ES-I3 (cell line): ENCODE measurements around the gene MMP23B.
"Not testable (repeated sequence)": the region's sequence is repeated elsewhere in the genome, so short reads cannot be mapped to it uniquely, and the experiment has no call there.

ENCODE experiments used
- H3K36me3 ChIP-seq: 2 replicates; pipeline ENCODE4 v1.6.1; 2013; ENCODE audit warnings: mild to moderate bottlenecking, low read length, control low read depth, moderate library complexity; ENCODE audit not compliant: insufficient read depth
- H3K4me1 ChIP-seq: 2 replicates; pipeline ENCODE4 v1.6.1; 2013; ENCODE audit warnings: mild to moderate bottlenecking, control low read depth, low read length; ENCODE audit not compliant: insufficient read depth
- H3K9ac ChIP-seq: 2 replicates; pipeline ENCODE4 v1.6.1; 2013; ENCODE audit warnings: low read depth, mild to moderate bottlenecking, low read length, moderate library complexity
- H3K9me3 ChIP-seq: 2 replicates; pipeline ENCODE4 v1.6.1; 2013; ENCODE audit warnings: mild to moderate bottlenecking, low read length, moderate library complexity; ENCODE audit not compliant: control insufficient read depth, insufficient read depth

The MMP23B gene

GRCh38 chr1:1647567-1648241 lies 15.7 kb downstream of the MMP23B start:
- H3K4me1 ChIP-seq, H3K9ac ChIP-seq, H3K9me3 ChIP-seq: not testable (repeated sequence)
- peaks cover 15% of the 10 kb centered on the region for H3K36me3 ChIP-seq

DNA sequence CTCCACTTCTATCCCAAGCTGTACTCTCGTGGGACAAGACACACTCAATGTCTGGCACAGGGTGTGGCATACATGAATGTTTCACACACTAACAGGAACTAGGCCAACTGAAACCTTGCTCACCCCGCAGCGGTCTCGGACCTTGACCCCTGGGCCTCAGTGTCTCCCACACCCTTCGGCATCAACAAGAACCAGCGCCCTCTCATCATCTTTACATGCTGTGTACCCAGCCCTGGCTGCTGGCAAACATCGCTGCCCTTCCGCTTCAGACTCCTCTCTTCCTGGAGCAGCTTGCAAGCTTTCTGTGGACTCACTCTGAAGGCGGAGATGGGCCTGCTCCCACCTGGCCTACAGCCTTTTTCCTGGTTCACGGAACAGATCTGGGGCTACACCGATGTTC lies 16.3 kb downstream of the MMP23B start:
- H3K4me1 ChIP-seq: not testable (repeated sequence)
- peaks cover 15% of the 10 kb centered on the region for H3K36me3 ChIP-seq

DNA sequence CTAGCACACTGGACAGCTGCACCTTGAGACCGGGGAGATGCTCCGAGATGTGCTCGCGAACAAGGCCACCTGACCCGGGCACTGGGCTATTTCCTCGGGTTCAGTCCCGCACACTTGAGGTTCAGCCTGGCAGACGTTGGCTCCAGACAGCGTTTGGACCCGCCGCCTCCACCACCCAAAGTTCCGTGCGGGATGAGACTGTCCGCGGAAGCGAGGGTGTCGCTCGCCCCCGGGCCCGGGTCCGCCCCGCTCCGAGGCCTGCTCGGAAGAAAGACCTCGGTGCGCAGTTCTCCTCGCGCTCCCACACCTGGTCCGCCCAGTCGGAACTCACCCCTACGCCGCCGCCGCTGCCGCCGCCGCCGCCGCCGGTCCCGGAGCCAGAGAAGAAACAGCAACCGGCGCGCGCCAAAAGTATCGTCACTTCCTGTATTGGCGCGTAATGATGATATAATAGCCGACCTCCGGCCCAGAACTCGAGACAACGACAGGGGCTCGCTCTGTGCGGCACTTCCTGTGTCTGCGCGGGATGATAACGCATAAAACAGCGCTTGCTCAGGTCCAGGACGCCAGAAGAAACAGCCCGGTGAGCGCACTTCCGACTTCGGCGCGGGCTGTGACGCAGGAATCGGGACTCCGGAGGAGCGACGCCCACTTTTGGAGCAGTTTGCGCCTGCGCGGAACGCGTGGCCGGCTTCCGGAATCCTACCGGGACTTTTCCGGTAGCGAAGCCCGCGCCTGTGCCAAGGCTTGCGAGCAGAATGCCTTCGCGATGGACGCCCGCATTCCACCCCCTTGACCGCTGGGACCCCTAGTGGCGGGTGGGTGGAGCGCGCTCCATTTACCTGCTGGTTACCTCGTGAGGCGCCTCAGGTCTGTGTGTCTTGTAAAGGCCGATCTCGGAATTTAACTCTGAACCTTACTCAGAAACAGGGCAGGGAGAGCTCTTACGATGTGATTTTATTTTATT lies 26.9 kb downstream of the MMP23B start, which contains the start of gene CDK11B:
CDK11B (minus strand) TSS at position 422 of the 967 bp plus-strand sequence. CDS start 1,519 bp downstream, outside the sequence.
- not testable (repeated sequence) for H3K36me3 ChIP-seq, H3K4me1 ChIP-seq, H3K9me3 ChIP-seq
- peak within 1 kb of the TSS; percentile 59 for H3K9ac ChIP-seq

More for the DNA sequence above, 16.3 kb downstream of the MMP23B start:
- H3K9ac ChIP-seq, H3K9me3 ChIP-seq: not testable (repeated sequence)

DNA sequence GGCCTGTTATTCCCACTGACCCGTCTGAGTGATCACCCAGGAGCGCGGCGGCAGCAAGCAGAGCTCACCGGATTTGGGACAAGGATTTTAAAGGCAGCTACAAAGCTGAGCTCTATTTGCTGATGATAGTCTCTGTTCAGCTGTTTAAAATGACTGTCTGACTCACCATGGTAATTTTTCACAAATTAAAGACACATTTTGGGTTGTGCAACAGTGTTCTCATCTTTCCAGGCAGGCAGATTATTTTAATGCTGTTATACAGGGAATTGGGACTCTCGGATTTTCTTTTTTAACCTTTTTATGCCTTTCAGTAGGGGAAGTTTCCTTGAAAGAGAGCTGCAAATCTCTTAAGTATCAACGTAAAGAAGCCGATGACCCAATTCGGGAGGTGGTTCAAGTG lies 30.4 kb downstream of the MMP23B start:
- H3K9ac ChIP-seq, H3K36me3 ChIP-seq, H3K9me3 ChIP-seq, H3K4me1 ChIP-seq: not testable (repeated sequence)

DNA sequence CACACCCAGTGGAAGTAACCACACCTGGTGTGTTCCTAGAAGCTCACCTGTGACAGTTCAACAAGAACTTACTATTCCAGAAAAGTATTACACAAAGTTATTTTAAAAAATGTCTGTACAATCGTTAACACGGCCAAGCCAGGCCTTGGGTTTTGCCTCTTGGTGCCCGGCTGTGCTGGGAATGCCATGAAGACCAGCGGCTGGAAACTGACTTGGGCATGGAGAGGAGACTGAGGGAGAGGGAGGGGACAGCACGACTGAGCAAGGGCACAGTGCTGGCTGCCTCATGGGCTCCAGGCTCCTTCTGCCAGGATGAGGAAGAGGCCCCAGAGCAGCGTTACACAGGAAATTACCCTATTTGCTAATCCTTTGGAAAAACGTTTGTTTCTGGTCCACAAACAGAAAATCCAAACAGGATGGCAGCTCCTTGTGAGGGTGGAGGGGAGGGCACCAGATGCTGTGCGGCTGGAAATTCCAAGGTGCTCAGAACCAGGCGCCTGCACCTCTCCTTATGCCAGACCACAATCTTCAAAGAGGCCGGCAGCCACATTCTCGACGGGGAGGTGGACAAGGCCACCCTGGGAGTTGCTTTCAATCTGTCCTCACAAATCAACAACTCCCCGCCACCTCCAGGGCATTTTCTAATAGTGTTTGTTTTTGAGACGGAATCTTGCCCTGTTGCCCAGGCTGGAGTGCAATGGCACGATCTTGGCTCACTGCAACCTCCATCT lies 31.0 kb downstream of the MMP23B start:
- H3K36me3 ChIP-seq, H3K4me1 ChIP-seq, H3K9me3 ChIP-seq, H3K9ac ChIP-seq: not testable (repeated sequence)

- H3K36me3 ChIP-seq, H3K4me1 ChIP-seq, H3K9ac ChIP-seq, H3K9me3 ChIP-seq: not testable (repeated sequence)
These were observed 32.3 kb downstream of the MMP23B start for GRCh38 chr1:1664318-1664717.

DNA sequence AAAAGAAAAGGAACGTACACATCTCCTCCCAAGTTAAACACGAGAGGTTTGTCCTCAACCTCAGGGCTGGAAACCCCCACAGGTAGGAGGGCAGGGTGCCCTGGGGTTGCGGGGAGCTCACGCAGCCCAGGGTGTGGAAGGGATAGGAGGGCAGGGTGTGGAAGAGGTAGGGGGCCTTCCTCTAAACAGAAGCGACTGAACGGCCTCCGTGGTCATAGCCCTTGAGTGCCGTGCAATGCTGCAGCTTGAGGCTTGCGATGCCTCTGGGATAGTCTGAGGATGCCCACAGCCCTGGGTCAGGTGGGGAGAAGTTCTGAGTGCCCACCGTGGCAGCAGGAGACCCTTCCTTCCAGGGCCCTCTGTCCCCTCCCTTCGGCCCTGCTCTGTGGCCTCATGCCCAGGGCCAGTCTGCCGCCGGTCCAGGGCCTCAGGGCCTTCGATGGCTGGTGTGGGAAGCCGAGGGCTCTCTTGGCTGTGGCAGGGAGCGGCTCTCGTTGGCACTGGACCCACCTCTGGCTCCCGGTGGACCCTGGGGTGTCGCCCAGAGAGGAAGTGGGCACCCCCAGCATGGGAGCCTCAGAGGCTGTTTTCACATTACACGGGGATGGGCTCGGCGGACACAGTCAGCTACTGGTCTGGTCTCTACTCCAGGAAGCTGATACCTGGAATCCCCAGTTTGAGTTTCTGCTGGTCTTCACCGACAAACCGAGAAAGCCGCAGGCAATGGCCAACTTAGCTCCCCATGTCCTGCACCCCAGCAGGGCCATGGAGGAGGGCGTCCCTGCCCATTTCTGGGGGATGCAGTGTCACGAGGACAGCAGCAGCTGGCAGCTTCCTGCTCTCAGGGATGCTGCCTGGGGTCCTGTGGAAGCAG lies 33.2 kb downstream of the MMP23B start:
- H3K36me3 ChIP-seq: peaks cover 10% of the 10 kb centered on the region
- H3K9ac ChIP-seq: no peak overlapping the region
- no peaks in the 10 kb centered on the region for H3K4me1 ChIP-seq
- no peaks in the 10 kb centered on the region for H3K9me3 ChIP-seq

DNA sequence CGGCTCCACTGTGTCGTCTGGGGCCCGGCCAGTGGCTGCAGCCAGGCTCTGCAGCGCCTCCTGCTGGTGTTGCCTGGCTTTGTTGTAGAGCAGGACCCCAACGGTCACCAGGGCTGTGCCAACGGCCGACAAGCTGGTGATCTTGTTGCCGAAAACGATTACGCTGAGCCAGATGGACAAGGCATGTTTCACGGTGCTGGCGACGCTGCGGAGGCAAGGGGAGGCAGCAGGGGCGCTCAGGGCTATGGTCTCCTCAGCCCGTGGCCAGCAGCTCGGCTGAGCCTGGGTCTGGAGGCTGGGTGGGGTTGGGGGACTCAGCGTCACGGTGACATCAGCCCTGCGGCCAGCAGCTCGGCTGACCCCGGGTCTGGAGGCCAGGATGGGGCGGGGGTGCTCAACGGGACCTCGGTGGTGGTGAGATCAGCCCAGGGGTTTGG lies 33.9 kb downstream of the MMP23B start:
- Histone ChIP-seq H3K9me3 (no peaks in the 10 kb centered on the region), H3K36me3 (peaks cover 10% of the 10 kb centered on the region), H3K4me1 (no peaks in the 10 kb centered on the region), H3K9ac (no peak overlapping the region)

- peaks cover 10% of the 10 kb centered on the region for H3K36me3 ChIP-seq
- H3K4me1 ChIP-seq: no peaks in the 10 kb centered on the region
- H3K9ac ChIP-seq: no peak overlapping the region
- no peaks in the 10 kb centered on the region for H3K9me3 ChIP-seq
These were observed 34.6 kb downstream of the MMP23B start for GRCh38 chr1:1666526-1666925.

DNA sequence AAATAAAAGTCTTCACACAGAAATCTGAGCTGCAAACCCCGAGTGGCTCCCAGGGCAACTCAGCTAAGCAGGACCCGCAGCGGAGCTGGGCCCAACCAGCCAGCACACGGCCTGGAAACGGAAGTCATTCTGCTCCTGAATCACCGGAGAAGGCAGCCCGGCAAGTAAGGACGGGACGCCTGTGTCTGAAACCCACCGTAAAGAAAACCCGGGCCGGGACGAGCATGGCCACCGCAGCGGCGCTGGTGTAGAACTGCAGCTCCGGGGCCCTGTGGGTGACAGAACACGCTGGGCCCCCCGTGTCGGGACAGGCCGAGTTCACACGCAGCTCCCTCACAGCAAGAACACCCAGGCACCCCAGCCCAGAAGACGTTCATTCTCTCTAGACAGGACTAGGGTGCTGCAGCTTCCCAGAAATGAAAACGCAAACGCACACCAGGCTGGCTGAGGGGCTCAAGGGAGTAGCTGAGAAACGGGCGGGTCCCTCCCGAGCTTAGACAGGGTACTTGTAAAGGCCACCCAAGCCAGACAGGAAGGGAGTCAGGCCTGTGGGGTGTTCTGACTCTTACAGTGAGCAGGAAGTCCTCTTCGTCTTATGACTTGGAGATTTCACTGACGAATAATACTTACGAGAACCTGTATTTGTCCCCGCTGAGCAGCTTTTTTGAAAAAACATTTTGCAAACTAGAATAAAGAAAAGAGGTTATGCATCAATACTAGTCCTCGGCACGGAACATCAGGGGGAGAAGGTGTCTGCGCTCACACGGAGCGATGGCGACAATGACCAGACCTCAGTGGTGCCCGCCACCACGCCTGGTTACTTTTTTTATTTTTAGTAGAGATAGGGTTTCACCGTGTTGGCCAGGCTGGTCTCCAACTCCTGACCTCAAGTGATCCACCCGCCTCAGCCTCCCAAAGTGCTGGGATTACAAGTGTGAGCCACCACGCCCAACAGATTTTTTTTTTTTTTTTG lies 37.8 kb downstream of the MMP23B start:
- Histone ChIP-seq H3K9me3 (no peaks in the 10 kb centered on the region), H3K4me1 (no peaks in the 10 kb centered on the region), H3K9ac (no peak overlapping the region), H3K36me3 (peaks cover 10% of the 10 kb centered on the region)

- H3K9ac ChIP-seq: no peak overlapping the region
- peaks cover 5% of the 10 kb centered on the region; the same call in 1 of the 2 replicates for H3K36me3 ChIP-seq
- H3K4me1 ChIP-seq: no peaks in the 10 kb centered on the region
- H3K9me3 ChIP-seq: no peaks in the 10 kb centered on the region
These were observed 38.9 kb downstream of the MMP23B start for GRCh38 chr1:1670866-1671265.

DNA sequence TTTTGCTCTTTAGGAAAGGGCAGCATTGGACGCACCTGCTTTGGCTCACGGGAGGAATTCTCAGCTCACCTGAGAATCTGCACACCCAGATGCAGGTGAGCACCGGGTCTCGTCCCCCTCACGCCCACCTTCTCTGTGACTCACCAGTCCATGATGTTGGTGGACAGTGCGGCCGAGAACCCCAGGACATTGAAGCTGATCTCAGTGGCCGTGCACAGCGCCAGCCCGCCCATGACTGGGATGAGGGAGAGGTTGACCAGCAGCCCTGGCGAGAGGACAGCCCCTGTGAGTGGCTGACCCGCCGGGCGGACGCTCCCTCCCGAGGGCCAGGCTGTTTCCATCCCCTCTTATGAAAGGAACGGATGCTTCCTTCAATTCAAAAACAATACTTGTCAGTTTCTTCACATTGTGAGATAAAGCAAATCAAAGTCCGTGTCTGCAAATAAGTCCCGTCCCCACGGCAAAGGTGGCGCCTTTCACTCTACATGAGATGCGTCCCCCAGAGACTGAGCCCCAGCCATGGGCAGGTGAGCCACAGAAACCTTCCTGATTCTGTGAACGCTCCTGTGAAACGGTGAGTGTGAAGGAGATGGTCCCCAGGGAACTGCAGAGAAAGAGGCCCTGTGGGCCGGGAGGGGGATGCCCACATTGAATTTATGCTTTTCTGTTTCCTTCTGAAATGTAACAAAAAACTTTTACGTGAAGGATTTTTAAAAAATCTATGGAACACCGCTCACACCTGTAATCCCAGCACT lies 39.6 kb downstream of the MMP23B start:
- H3K9ac ChIP-seq: no peak overlapping the region
- no peaks in the 10 kb centered on the region for H3K4me1 ChIP-seq
- 0 out of 2 replicates have a peak, but pooled peaks cover 5% of the 10 kb centered on the region for H3K36me3 ChIP-seq
- no peaks in the 10 kb centered on the region for H3K9me3 ChIP-seq
